Measurements from ENCODE around the gene AMBN.

AMBN gene

GRCh38 chr4:70559211-70559830 is 32.7 kb upstream of the AMBN start:
- Histone ChIP-seq H3K27me3 (ENCODE audit: insufficient read depth, poor library complexity, severe bottlenecking) (no peaks in the 10 kb centered on the region), H3K27ac (replicated peaks) (no peak overlapping the region), H3K4me3 (replicated peaks; ENCODE audit: insufficient read depth, low read length) (no peak overlapping the region)
- no peak for TF ChIP-seq SPI1 (IDR thresholded peaks at IDR 0.05; ENCODE audit: borderline replicate concordance, low read depth)
- peak; percentile 56 for TF ChIP-seq CTCF (IDR thresholded peaks at IDR 0.05; ENCODE audit: insufficient read depth, low read length)
- peak in 1 of 2 experiments; percentile 30 for DNase-seq (ENCODE audit: low read depth in 1 of 2, low spot score in 1 of 2)

- no peak overlapping the region for H3K27ac ChIP-seq (replicated peaks)
- H3K4me3 ChIP-seq (replicated peaks; ENCODE audit: insufficient read depth, low read length), result no peak overlapping the region
- no peaks in the 10 kb centered on the region for H3K27me3 ChIP-seq (ENCODE audit: insufficient read depth, poor library complexity, severe bottlenecking)
- TF ChIP-seq POLR2AphosphoS5 (IDR thresholded peaks at IDR 0.05; ENCODE audit: low read depth) (no peak), GABPA (IDR thresholded peaks at IDR 0.05; ENCODE audit: low read depth) (no peak), CTCF (IDR thresholded peaks at IDR 0.05; ENCODE audit: insufficient read depth, low read length) (no peak), SPI1 (IDR thresholded peaks at IDR 0.05; ENCODE audit: borderline replicate concordance, low read depth) (no peak), REST (IDR thresholded peaks at IDR 0.05; ENCODE audit: insufficient replicate concordance, low read depth) (no peak)
- no peak for DNase-seq (ENCODE audit: low read depth in 1 of 2, low spot score in 1 of 2)
These were observed 32.1 kb upstream of the AMBN start for GRCh38 chr4:70559924-70560323.

- TF ChIP-seq CTCF (IDR thresholded peaks at IDR 0.05; ENCODE audit: insufficient read depth, low read length) (no peak), SPI1 (IDR thresholded peaks at IDR 0.05; ENCODE audit: borderline replicate concordance, low read depth) (no peak), REST (IDR thresholded peaks at IDR 0.05; ENCODE audit: insufficient replicate concordance, low read depth) (no peak), POLR2AphosphoS5 (IDR thresholded peaks at IDR 0.05; ENCODE audit: low read depth) (no peak), GABPA (IDR thresholded peaks at IDR 0.05; ENCODE audit: low read depth) (no peak)
- no peak overlapping the region for H3K4me3 ChIP-seq (replicated peaks; ENCODE audit: insufficient read depth, low read length)
- H3K27ac ChIP-seq (replicated peaks), result no peak overlapping the region
- H3K27me3 ChIP-seq (ENCODE audit: insufficient read depth, poor library complexity, severe bottlenecking), result no peaks in the 10 kb centered on the region
- DNase-seq (ENCODE audit: low read depth in 1 of 2, low spot score in 1 of 2), result no peak
These were observed 28.0 kb upstream of the AMBN start for GRCh38 chr4:70564033-70564432.

- DNase-seq (ENCODE audit: low read depth in 1 of 2, low spot score in 1 of 2), result no peak
- no peaks in the 10 kb centered on the region for H3K27me3 ChIP-seq (ENCODE audit: insufficient read depth, poor library complexity, severe bottlenecking)
- TF ChIP-seq GABPA (IDR thresholded peaks at IDR 0.05; ENCODE audit: low read depth) (no peak), SPI1 (IDR thresholded peaks at IDR 0.05; ENCODE audit: borderline replicate concordance, low read depth) (no peak), POLR2AphosphoS5 (IDR thresholded peaks at IDR 0.05; ENCODE audit: low read depth) (no peak), CTCF (IDR thresholded peaks at IDR 0.05; ENCODE audit: insufficient read depth, low read length) (no peak), REST (IDR thresholded peaks at IDR 0.05; ENCODE audit: insufficient replicate concordance, low read depth) (no peak)
- H3K4me3 ChIP-seq (replicated peaks; ENCODE audit: insufficient read depth, low read length), result no peak overlapping the region
- no peak overlapping the region for H3K27ac ChIP-seq (replicated peaks)
These were observed 21.3 kb upstream of the AMBN start for GRCh38 chr4:70570796-70571195.
